ENCODE data around the gene BMP8B. TPM values are rescaled to one million over a fixed set of nuclear protein-coding genes. Genes with fewer than 3 reads are reported as not detected.

Gene BMP8B
- total RNA-seq, 3 donors from 2014 or later: 11.0 to 19.9 (median 18.7) TPM

DNA sequence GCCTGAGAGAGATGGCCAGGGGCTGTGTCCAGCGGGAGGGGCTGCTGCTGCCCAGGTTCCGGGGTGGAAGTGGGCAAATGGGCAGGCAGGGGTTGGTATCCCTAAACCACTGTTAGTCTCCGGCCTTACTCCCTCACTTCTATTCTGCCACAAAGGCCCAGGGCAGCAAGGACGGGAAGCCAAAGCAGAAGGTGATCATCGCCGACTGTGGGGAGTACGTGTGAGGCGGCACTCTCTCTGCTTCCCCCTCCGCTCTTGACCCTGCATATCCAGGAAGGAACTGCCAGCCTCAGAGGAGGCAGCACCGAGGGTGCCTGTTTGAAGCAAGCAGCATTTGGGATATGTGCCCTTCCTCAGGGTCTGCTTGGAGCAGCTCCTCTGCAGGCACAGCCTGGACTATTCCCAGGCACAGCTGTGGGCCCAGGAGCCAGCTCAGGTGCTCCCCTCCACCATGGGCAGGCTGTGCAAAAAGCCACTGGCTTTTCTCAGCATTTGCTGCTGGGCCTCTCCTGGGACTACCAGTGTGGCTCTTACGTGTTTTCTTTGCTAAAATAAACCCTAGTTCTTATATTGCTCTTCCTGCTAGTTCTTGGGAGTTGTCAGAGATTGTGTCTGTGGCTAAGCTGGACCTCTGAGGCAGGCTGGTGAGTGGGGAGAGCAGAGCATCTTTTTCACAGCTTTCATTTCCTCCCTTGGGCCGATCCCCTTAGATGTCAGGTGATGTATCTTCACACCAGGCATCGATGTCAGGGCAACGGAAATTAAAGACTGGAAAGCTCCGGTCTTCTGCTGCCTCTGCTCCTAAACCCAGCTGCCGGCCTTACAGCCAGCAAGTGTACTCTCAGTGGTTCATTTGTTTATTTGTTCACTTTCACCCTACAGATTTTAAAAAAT, 35.3 kb downstream of the BMP8B start:
- no peak for ATAC-seq
- intact Hi-C loops (cut with DNase I, micrococcal nuclease): no loop called here
- no peak for TF ChIP-seq CTCF (IDR thresholded peaks at IDR 0.05)
- Histone ChIP-seq H3K9me3 (no peaks in the 10 kb centered on the region), H3K36me3 (ENCODE audit: low read depth) (peaks cover 21% of the 10 kb centered on the region), H3K4me1 (ENCODE audit: low read depth) (no peaks in the 10 kb centered on the region), H3K4me3 (no peak overlapping the region)
- no peak for DNase-seq

DNA sequence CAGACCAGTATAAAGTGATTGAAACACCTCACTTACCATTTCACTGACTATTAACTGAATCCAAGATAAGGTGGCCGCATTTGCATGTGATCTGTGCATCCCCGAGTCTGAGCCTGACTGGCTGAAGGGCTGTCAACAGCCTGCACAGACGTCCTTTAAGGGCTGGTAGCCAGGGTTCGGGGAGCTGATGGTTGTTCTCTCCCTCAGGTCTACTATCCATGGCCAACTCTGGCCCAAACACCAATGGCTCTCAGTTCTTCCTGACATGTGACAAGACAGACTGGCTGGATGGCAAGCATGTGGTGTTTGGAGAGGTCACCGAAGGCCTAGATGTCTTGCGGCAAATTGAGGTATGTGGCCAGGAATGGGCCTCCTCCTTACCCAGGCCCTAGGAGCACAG, 36.0 kb downstream of the BMP8B start:
- no peak overlapping the region for H3K4me3 ChIP-seq
- no peaks in the 10 kb centered on the region for H3K9me3 ChIP-seq
- ATAC-seq (no peak), DNase-seq (no peak)
- intact Hi-C loops (cut with DNase I, micrococcal nuclease): no loop called here
- H3K4me1 ChIP-seq (ENCODE audit: low read depth): no peaks in the 10 kb centered on the region
- H3K36me3 ChIP-seq (ENCODE audit: low read depth): peaks cover 23% of the 10 kb centered on the region
- no peak for TF ChIP-seq CTCF (IDR thresholded peaks at IDR 0.05)

- Histone ChIP-seq H3K36me3 (ENCODE audit: low read depth) (peaks cover 23% of the 10 kb centered on the region), H3K9me3 (no peaks in the 10 kb centered on the region), H3K4me3 (no peak overlapping the region), H3K4me1 (ENCODE audit: low read depth) (no peaks in the 10 kb centered on the region)
- no peak for ATAC-seq
- TF ChIP-seq CTCF (IDR thresholded peaks at IDR 0.05): no peak
- DNase-seq: no peak
- intact Hi-C loops (cut with DNase I, micrococcal nuclease): no loop called here
Measured at GRCh38 chr1:39751595-39751994, 37.1 kb downstream of the BMP8B start.

DNA sequence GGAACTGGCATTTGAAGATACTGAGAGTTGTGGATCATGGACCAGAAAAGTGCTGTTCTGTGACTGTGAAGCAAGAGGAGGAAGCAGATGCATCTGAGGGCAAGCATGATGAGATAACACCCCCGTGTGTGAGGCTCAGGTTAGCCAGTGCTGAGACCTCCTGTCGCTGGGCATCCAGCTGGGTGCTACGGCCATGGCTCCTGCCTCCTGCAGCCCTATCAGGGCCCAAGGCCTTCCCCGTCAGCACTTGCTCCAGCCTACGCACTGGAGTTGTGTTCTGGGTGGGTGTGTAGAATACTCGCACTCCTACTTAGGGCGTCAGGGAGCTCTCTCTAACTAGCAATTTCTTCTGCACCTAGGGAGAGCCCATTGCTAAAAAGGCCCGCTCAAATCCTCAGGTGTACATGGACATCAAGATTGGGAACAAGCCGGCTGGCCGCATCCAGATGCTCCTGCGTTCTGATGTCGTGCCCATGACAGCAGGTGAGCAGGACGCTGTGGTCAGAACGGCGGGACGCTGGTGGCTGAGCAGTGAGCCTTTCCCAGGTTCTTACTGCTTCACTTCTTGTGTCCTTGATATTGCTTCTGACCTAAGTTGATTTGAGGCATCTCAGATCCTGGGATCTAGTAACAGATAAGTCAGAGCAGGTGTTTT, 43.5 kb downstream of the BMP8B start:
- no peak for ATAC-seq
- no peak for DNase-seq
- intact Hi-C loops (cut with DNase I, micrococcal nuclease): no loop called here

More for the DNA sequence above, 43.5 kb downstream of the BMP8B start:
- Histone ChIP-seq H3K4me1 (ENCODE audit: low read depth) (peaks cover 6% of the 10 kb centered on the region), H3K4me3 (no peak overlapping the region), H3K9me3 (no peaks in the 10 kb centered on the region), H3K36me3 (ENCODE audit: low read depth) (peaks cover 12% of the 10 kb centered on the region)
- no peak for TF ChIP-seq CTCF (IDR thresholded peaks at IDR 0.05)

All from mucosa of descending colon (tissue), 3 donors.